IMR-90 (cell line): ENCODE data around the gene RAD51B. TPM values are rescaled to one million over a fixed set of nuclear protein-coding genes. Genes with fewer than 3 reads are reported as not detected.

Experiments
- ATAC-seq: fragments of 200-7000 bp; cut with Tn5 transposase; 2 replicates; pipeline ENCODE4 v1.9.1; 2020; ENCODE audit warnings: low read depth, mild to moderate bottlenecking, moderate library complexity
- BruUV-seq: library from RNA; stranded (reverse); fragments of 400-500 nt; replicated peaks from 2 replicates; lab custom pipeline; 2021; lab: Mats Ljungman, UMichigan
- CTCF ChIA-PET: fragments of 300-600 bp; formaldehyde crosslinking; extraction: SDS; loops from one replicate; lab custom pipeline; 2021; ENCODE audit warnings: antibody characterized with exemption; lab: Yijun Ruan, JAX
- POLR2A ChIA-PET: fragments of 300-600 bp; sonication (Branson Sonifier 250); formaldehyde crosslinking; loops from one replicate; lab custom pipeline; 2022; ENCODE audit warnings: antibody characterized with exemption; ENCODE audit not compliant: unreplicated experiment; lab: Charles Lee
- DNase-seq: peaks from one replicate; pipeline ENCODE4 v3.0.0; 2013
- H2AFZ ChIP-seq: replicated peaks from 2 replicates; pipeline ENCODE3; 2013; ENCODE audit warnings: low read length, mild to moderate bottlenecking; ENCODE audit not compliant: poor library complexity
- H2AK5ac ChIP-seq: 2 replicates; pipeline ENCODE4 v1.6.1; 2013; ENCODE audit warnings: low read depth, low read length, inconsistent platforms
- H2AK9ac ChIP-seq: replicated peaks from 2 replicates; pipeline ENCODE3; 2013; ENCODE audit warnings: mild to moderate bottlenecking, low read depth, low read length, moderate library complexity; ENCODE audit not compliant: poor library complexity
- H2BK120ac ChIP-seq: 2 replicates; pipeline ENCODE4 v1.6.1; 2013; ENCODE audit warnings: low read depth, low read length, inconsistent platforms
- H2BK15ac ChIP-seq: 3 replicates; pipeline ENCODE4 v1.6.1; 2013; ENCODE audit warnings: low read depth, low read length, inconsistent platforms
- H2BK20ac ChIP-seq: 2 replicates; pipeline ENCODE4 v1.6.1; 2013; ENCODE audit warnings: low read depth, mild to moderate bottlenecking, inconsistent platforms, low read length, moderate library complexity
- H2BK5ac ChIP-seq: 2 replicates; pipeline ENCODE4 v1.6.1; 2013; ENCODE audit warnings: mild to moderate bottlenecking, low read depth, low read length, inconsistent platforms; ENCODE audit not compliant: poor library complexity, severe bottlenecking
- H3K14ac ChIP-seq: replicated peaks from 2 replicates; pipeline ENCODE4 v1.6.1; 2013; ENCODE audit warnings: low read depth, low read length, inconsistent platforms
- H3K18ac ChIP-seq: 2 replicates; pipeline ENCODE4 v1.6.1; 2013; ENCODE audit warnings: low read depth, low read length, control low read depth
- H3K23ac ChIP-seq: 2 replicates; pipeline ENCODE4 v1.6.1; 2013; ENCODE audit warnings: low read depth, low read length, inconsistent platforms
- H3K27ac ChIP-seq: 2 replicates; pipeline ENCODE4 v1.5.1; 2013; ENCODE audit warnings: mild to moderate bottlenecking, control low read depth, low read length; ENCODE audit not compliant: insufficient read depth
- H3K27me3 ChIP-seq: 2 replicates; pipeline ENCODE4 v1.6.1; 2013; ENCODE audit warnings: low read length; ENCODE audit not compliant: control insufficient read depth, insufficient read depth
- H3K36me3 ChIP-seq: 2 replicates; pipeline ENCODE4 v1.6.1; 2013; ENCODE audit warnings: low read length, mixed read lengths; ENCODE audit not compliant: control insufficient read depth, insufficient read depth
- H3K4ac ChIP-seq: 2 replicates; pipeline ENCODE4 v1.6.1; 2013; ENCODE audit warnings: low read depth, low read length, inconsistent platforms
- H3K4me1 ChIP-seq: 2 replicates; pipeline ENCODE4 v1.6.1; 2013; ENCODE audit warnings: low read length, mixed read lengths; ENCODE audit not compliant: control insufficient read depth, insufficient read depth
- H3K4me2 ChIP-seq: 2 replicates; pipeline ENCODE4 v1.6.1; 2013; ENCODE audit warnings: low read depth, mild to moderate bottlenecking, control low read depth, low read length, moderate library complexity
- H3K4me3 ChIP-seq: 2 replicates; pipeline ENCODE4 v1.5.1; 2013; ENCODE audit warnings: low read depth, mild to moderate bottlenecking, control low read depth, low read length, moderate library complexity; ENCODE audit not compliant: insufficient read depth
- H3K56ac ChIP-seq: 2 replicates; pipeline ENCODE4 v1.6.1; 2013; ENCODE audit warnings: low read length, inconsistent platforms; ENCODE audit not compliant: insufficient read depth; ENCODE audit errors: extremely low read depth
- H3K79me1 ChIP-seq, 2 experiments: 2 replicates each; pipeline ENCODE4 v1.6.1; 2013; ENCODE audit warnings: low read length in 2 of 2, inconsistent platforms in 1 of 2, low read depth in 1 of 2
- H3K9ac ChIP-seq: 2 replicates; pipeline ENCODE4 v1.6.1; 2013; ENCODE audit warnings: low read depth, low read length, control low read depth
- H3K9me1 ChIP-seq: 2 replicates; pipeline ENCODE4 v1.6.1; 2013; ENCODE audit warnings: low read length, inconsistent platforms; ENCODE audit not compliant: insufficient read depth
- H3K9me3 ChIP-seq: 2 replicates; pipeline ENCODE4 v1.6.1; 2013; ENCODE audit warnings: low read length; ENCODE audit not compliant: control insufficient read depth, insufficient read depth
- H4K20me1 ChIP-seq: 2 replicates; pipeline ENCODE4 v1.6.1; 2013; ENCODE audit warnings: low read length, inconsistent platforms; ENCODE audit not compliant: insufficient read depth
- H4K5ac ChIP-seq: 2 replicates; pipeline ENCODE4 v1.6.1; 2013; ENCODE audit warnings: mild to moderate bottlenecking, low read depth, low read length, control low read depth
- H4K8ac ChIP-seq, 2 experiments: 2 replicates each; pipeline ENCODE4 v1.6.1; 2013; ENCODE audit warnings: low read depth in 2 of 2, low read length in 2 of 2, control low read depth in 1 of 2, inconsistent platforms in 1 of 2
- H4K91ac ChIP-seq: 2 replicates; pipeline ENCODE4 v1.6.1; 2013; ENCODE audit warnings: low read depth, low read length, inconsistent platforms; ENCODE audit not compliant: insufficient read depth
- BHLHE40 ChIP-seq: fragments of 150-350 bp; IDR thresholded peaks from 2 replicates; pipeline ENCODE4 v1.6.1; 2016; ENCODE audit warnings: mild to moderate bottlenecking, low read depth, low read length
- CEBPB ChIP-seq: IDR thresholded peaks from 2 replicates; pipeline ENCODE4 v1.6.1; 2012; ENCODE audit warnings: low read depth, low read length, improper control_type of control experiment
- CHD1 ChIP-seq: IDR thresholded peaks from 2 replicates; pipeline ENCODE4 v1.6.1; 2012; ENCODE audit warnings: low read depth, low read length, improper control_type of control experiment
- CTCF ChIP-seq: conservative IDR thresholded peaks from 2 replicates; pipeline ENCODE4 v1.5.1; 2012; ENCODE audit warnings: mild to moderate bottlenecking, low read depth, low read length, improper control_type of control experiment
- ELK1 ChIP-seq: fragments of 150-350 bp; IDR thresholded peaks from 2 replicates; pipeline ENCODE4 v1.6.1; 2016; ENCODE audit warnings: low read depth, mild to moderate bottlenecking, low read length, moderate library complexity, borderline replicate concordance
- MAFK ChIP-seq: IDR thresholded peaks from 2 replicates; pipeline ENCODE4 v1.6.1; 2012; ENCODE audit warnings: low read depth, low read length, improper control_type of control experiment
- MAZ ChIP-seq: IDR thresholded peaks from 2 replicates; pipeline ENCODE4 v1.6.1; 2012; ENCODE audit warnings: low read depth, mild to moderate bottlenecking, low read length, improper control_type of control experiment, moderate library complexity, borderline replicate concordance
- MXI1 ChIP-seq: IDR thresholded peaks from 2 replicates; pipeline ENCODE4 v1.6.1; 2012; ENCODE audit warnings: low read depth, mild to moderate bottlenecking, low read length, moderate library complexity, borderline replicate concordance
- POLR2A ChIP-seq: IDR thresholded peaks from 2 replicates; pipeline ENCODE4 v1.6.1; 2012; ENCODE audit warnings: mild to moderate bottlenecking, low read depth, low read length
- RAD21 ChIP-seq: IDR thresholded peaks from 2 replicates; pipeline ENCODE4 v1.6.1; 2012; ENCODE audit warnings: low read length, improper control_type of control experiment
- RCOR1 ChIP-seq: IDR thresholded peaks from 2 replicates; pipeline ENCODE4 v1.6.1; 2012; ENCODE audit warnings: mild to moderate bottlenecking, low read length, improper control_type of control experiment; ENCODE audit not compliant: insufficient replicate concordance
- RFX5 ChIP-seq: IDR thresholded peaks from 2 replicates; pipeline ENCODE4 v1.8.0; 2012; ENCODE audit warnings: low read depth, mild to moderate bottlenecking, low read length, moderate library complexity
- SMC3 ChIP-seq: fragments of 150-350 bp; IDR thresholded peaks from 2 replicates; pipeline ENCODE4 v1.6.1; 2016; ENCODE audit warnings: low read depth, mild to moderate bottlenecking, antibody characterized with exemption, low read length, moderate library complexity
- WGBS, 2 experiments: methylation state at CpG; one replicate each; pipeline versions ENCODE4 v1.1.5 to v1.1.7; 2013; ENCODE audit warnings: missing lambda C conversion rate in 2 of 2; ENCODE audit not compliant: insufficient read length in 1 of 2; ENCODE audit errors: extremely low coverage in 2 of 2; 5-methylcytosine and 5-hydroxymethylcytosine counted together
- dilution Hi-C: fragments of 300-500 bp; cut with HindIII; formaldehyde crosslinking; loops from one replicate; pipeline ENCODE4 v1.14.3; 2018; ENCODE audit warnings: low sequenced_read_pairs; ENCODE audit not compliant: unreplicated experiment
- in situ Hi-C: fragments of 300-500 bp; cut with MboI; formaldehyde crosslinking; loops from 3 replicates; pipeline ENCODE4 v1.14.3; 2019; ENCODE audit warnings: low sequenced_read_pairs, inconsistent platforms, mixed read lengths
- intact Hi-C: fragments of 100-400 bp; cut with micrococcal nuclease; formaldehyde crosslinking; loops from 2 replicates; pipeline ENCODE4 v1.10.0; 2022
- polyA plus RNA-seq, 3 experiments: library from polyadenylated mRNA; depleted of rRNA; stranded (reverse); fragments of >200 nt; gene quantifications; 2 replicates each; pipeline ENCODE4 v1.2.3, GENCODE V29; 2012; ENCODE audit warnings: low replicate concordance in 1 of 3
- total RNA-seq: library from RNA; depleted of rRNA; stranded (reverse); fragments of >200 nt; gene quantifications from 2 replicates; pipeline ENCODE4 v1.2.3, GENCODE V29; 2012
- TF ChIP-seq, protein P1 (sequence below): fragments of 150-350 bp; IDR thresholded peaks from 2 replicates; pipeline ENCODE4 v1.6.1; 2017; ENCODE audit warnings: mild to moderate bottlenecking, antibody characterized with exemption, low read length, low read depth

RAD51B gene
- total and polyA plus RNA-seq, 2 of the 4 experiments (the other 2 are of a cell fraction), result 5.1 to 18.8 TPM

DNA sequence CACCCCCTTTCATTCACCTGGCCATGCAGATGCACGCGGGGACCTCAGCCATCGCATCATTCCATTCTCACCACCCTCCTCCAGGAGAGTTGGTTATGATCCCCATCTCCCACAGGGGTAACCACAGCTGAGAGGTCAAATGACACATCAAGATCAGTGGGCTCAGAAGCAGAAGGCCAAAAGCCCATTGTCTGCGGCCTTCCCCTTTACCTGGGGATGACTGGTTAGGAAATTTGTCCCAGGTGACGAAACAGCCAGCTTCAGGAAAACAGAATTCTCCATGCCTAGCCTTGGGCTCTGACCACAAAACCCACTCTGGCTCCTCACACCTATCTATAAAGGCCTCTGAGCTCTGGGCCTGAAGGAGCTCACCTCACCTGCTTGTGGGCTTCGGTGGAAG, 937.2 kb downstream of the RAD51B start:
- no peak overlapping the region for H3K14ac ChIP-seq
- no peak for ATAC-seq
- no peak overlapping the region for H2AFZ ChIP-seq
- H3K23ac ChIP-seq, result no peak overlapping the region
- no TSS peak for BruUV-seq
- no peak overlapping the region for H2BK15ac ChIP-seq
- H4K91ac ChIP-seq, result no peak overlapping the region
- H3K4me1 ChIP-seq, result no peaks in the 10 kb centered on the region
- no peak overlapping the region for H3K27ac ChIP-seq
- intact Hi-C loops, result no loop called here
- no peak overlapping the region for H3K18ac ChIP-seq
- no peaks in the 10 kb centered on the region for H3K36me3 ChIP-seq
- peak overlapping the region; percentile 18; the same call in 1 of the 2 replicates for H2AK5ac ChIP-seq
- no peak overlapping the region for H4K5ac ChIP-seq
- dilution Hi-C loops, result no loop called here
- H4K20me1 ChIP-seq, result no peaks in the 10 kb centered on the region
- no peak overlapping the region for H3K56ac ChIP-seq
- no peak overlapping the region for H3K4ac ChIP-seq
- no peak overlapping the region for H2BK120ac ChIP-seq
- H3K79me1 ChIP-seq, result no peaks in the 10 kb centered on the region
- H2AK9ac ChIP-seq, result no peak overlapping the region
- no peak overlapping the region for H3K9ac ChIP-seq
- H3K27me3 ChIP-seq, result no peaks in the 10 kb centered on the region
- H3K9me1 ChIP-seq, result 0 out of 2 replicates have a peak, but pooled peaks cover 2% of the 10 kb centered on the region
- in situ Hi-C loops, result no loop called here
- H3K9me3 ChIP-seq, result no peaks in the 10 kb centered on the region
- TF ChIP-seq RCOR1 (no peak), BHLHE40 (no peak), MAFK (no peak), SMC3 (no peak), CHD1 (no peak), ELK1 (no peak), RFX5 (no peak), MXI1 (no peak), POLR2A (no peak), CTCF (no peak), MAZ (no peak), RAD21 (no peak), CEBPB (no peak)
- TF ChIP-seq, protein P1, sequence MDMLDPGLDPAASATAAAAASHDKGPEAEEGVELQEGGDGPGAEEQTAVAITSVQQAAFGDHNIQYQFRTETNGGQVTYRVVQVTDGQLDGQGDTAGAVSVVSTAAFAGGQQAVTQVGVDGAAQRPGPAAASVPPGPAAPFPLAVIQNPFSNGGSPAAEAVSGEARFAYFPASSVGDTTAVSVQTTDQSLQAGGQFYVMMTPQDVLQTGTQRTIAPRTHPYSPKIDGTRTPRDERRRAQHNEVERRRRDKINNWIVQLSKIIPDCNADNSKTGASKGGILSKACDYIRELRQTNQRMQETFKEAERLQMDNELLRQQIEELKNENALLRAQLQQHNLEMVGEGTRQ, result no peak
- no peak overlapping the region for H2BK20ac ChIP-seq
- H3K4me3 ChIP-seq, result no peak overlapping the region
- ChIA-PET POLR2A (no interaction called here), CTCF (no interaction called here)
- no peak overlapping the region for H4K8ac ChIP-seq
- no peak overlapping the region for H2BK5ac ChIP-seq
- WGBS, 2 experiments, result 100% methylated on average over 1 of the region's 6 CpGs; no CpG with 5 or more reads in 1 of the 2 experiments
- no peak overlapping the region for H3K4me2 ChIP-seq
- DNase-seq, result no peak
